PC-9 (cell line): ENCODE measurements around the gene LEP. TPM values are rescaled to one million over a fixed set of nuclear protein-coding genes. Genes with fewer than 3 reads are reported as not detected.

Experiments
- BruUV-seq: library from RNA; stranded (reverse); fragments of 400-500 nt; replicated peaks from 2 replicates; lab custom pipeline; 2021; lab: Mats Ljungman, UMichigan
- CTCF ChIA-PET: fragments of 300-600 bp; sonication (Branson Sonifier 250); formaldehyde crosslinking; loops from one replicate; lab custom pipeline; 2022; ENCODE audit warnings: antibody characterized with exemption; lab: Charles Lee
- POLR2A ChIA-PET: fragments of 300-600 bp; sonication (Branson Sonifier 250); formaldehyde crosslinking; loops from one replicate; lab custom pipeline; 2022; ENCODE audit warnings: antibody characterized with exemption; ENCODE audit not compliant: unreplicated experiment; lab: Charles Lee
- DNase-seq, 2 experiments: peaks; one replicate each; pipeline versions ENCODE4 v3.0.0 to v3.0.0-alpha.2; 2015 to 2022; ENCODE audit warnings: mixed read lengths in 1 of 2
- H2AFZ ChIP-seq: fragments of 200-600 bp; sonication (generic); 2 replicates; pipeline ENCODE4 v1.8.1; 2017; ENCODE audit warnings: antibody characterized with exemption
- H3F3A ChIP-seq: fragments of 200-600 bp; sonication (generic); 2 replicates; pipeline ENCODE4 v1.8.1; 2017; ENCODE audit warnings: antibody characterized with exemption, mild to moderate bottlenecking, low read depth; ENCODE audit not compliant: insufficient read depth
- H3K27ac ChIP-seq: fragments of 200-600 bp; sonication (generic); 2 replicates; pipeline ENCODE4 v1.6.1; 2016; ENCODE audit warnings: mixed run types
- H3K27me3 ChIP-seq: fragments of 200-600 bp; sonication (generic); 2 replicates; pipeline ENCODE4 v1.6.1; 2016; ENCODE audit warnings: low read depth, mixed run types; ENCODE audit not compliant: insufficient read depth
- H3K36me3 ChIP-seq: fragments of 200-600 bp; sonication (generic); 2 replicates; pipeline ENCODE4 v1.6.1; 2016; ENCODE audit warnings: low read depth, mixed run types
- H3K4me1 ChIP-seq: fragments of 200-600 bp; sonication (generic); replicated peaks from 2 replicates; pipeline ENCODE4 v1.6.1; 2016; ENCODE audit warnings: mixed run types; ENCODE audit not compliant: insufficient read depth
- H3K4me2 ChIP-seq: fragments of 200-600 bp; sonication (generic); 2 replicates; pipeline ENCODE4 v1.6.1; 2017; ENCODE audit warnings: mixed run types
- H3K4me3 ChIP-seq: fragments of 200-600 bp; sonication (generic); 2 replicates; pipeline ENCODE4 v1.6.1; 2016; ENCODE audit warnings: mixed run types
- H3K79me2 ChIP-seq: fragments of 200-600 bp; sonication (generic); 2 replicates; pipeline ENCODE4 v1.6.1; 2017; ENCODE audit warnings: low read depth, mixed run types
- H3K9me2 ChIP-seq: fragments of 200-600 bp; sonication (generic); 2 replicates; pipeline ENCODE4 v1.8.1; 2017; ENCODE audit warnings: mild to moderate bottlenecking; ENCODE audit not compliant: insufficient read depth
- H3K9me3 ChIP-seq: fragments of 200-600 bp; sonication (generic); 2 replicates; pipeline ENCODE4 v1.8.1; 2016; ENCODE audit warnings: low read depth; ENCODE audit not compliant: insufficient read depth
- H4K20me1 ChIP-seq: fragments of 200-600 bp; sonication (generic); 2 replicates; pipeline ENCODE4 v1.8.1; 2017; ENCODE audit not compliant: insufficient read depth
- EZH2 ChIP-seq: fragments of 200-600 bp; sonication (generic); IDR thresholded peaks from 2 replicates; pipeline ENCODE4 v1.8.0; 2017; ENCODE audit warnings: antibody characterized with exemption, low read depth
- intact Hi-C: fragments of 100-400 bp; cut with micrococcal nuclease; formaldehyde crosslinking; loops from one replicate; pipeline ENCODE4 v1.10.0; 2022; ENCODE audit not compliant: unreplicated experiment
- total RNA-seq: library from RNA; stranded (reverse); gene quantifications from 2 replicates; pipeline ENCODE4 v1.2.3, GENCODE V29; 2021
- TF ChIP-seq, protein P1 (sequence below): fragments of 200-600 bp; sonication (generic); conservative IDR thresholded peaks from 2 replicates; pipeline ENCODE4 v1.6.1; 2017; ENCODE audit warnings: mixed run types, antibody characterized with exemption, mild to moderate bottlenecking, moderate library complexity

LEP gene
- total RNA-seq, 1 experiment from 2014 or later = not detected

DNA sequence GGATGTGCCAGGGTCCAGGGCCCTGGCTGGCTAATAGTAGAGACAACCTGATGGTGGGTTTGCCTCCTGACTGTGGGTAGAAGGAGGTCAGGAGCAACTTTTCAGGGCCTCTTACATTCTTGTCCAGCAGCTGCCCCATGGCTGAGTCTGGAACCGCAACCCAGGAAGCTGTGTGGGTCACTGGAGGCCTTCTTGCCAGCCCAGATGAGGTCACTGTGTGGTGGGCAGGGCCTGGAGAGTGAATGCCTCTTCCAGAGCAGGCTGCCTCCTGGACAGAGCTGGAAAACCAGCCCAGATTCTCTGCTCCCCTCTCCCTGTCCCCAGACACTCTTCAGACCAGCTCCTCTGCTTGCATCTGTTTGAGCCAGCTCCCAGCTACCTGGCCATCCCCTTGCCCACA, 43.5 kb upstream of the LEP start:
- no peak overlapping the region for H3K4me3 ChIP-seq
- CTCF ChIA-PET = no interaction called here
- H2AFZ ChIP-seq = no peak overlapping the region
- no peak overlapping the region for H3K4me2 ChIP-seq
- no peak for TF ChIP-seq EZH2
- TF ChIP-seq, protein P1, sequence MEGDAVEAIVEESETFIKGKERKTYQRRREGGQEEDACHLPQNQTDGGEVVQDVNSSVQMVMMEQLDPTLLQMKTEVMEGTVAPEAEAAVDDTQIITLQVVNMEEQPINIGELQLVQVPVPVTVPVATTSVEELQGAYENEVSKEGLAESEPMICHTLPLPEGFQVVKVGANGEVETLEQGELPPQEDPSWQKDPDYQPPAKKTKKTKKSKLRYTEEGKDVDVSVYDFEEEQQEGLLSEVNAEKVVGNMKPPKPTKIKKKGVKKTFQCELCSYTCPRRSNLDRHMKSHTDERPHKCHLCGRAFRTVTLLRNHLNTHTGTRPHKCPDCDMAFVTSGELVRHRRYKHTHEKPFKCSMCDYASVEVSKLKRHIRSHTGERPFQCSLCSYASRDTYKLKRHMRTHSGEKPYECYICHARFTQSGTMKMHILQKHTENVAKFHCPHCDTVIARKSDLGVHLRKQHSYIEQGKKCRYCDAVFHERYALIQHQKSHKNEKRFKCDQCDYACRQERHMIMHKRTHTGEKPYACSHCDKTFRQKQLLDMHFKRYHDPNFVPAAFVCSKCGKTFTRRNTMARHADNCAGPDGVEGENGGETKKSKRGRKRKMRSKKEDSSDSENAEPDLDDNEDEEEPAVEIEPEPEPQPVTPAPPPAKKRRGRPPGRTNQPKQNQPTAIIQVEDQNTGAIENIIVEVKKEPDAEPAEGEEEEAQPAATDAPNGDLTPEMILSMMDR = no peak
- POLR2A ChIA-PET = no interaction called here
- no peaks in the 10 kb centered on the region for H3K79me2 ChIP-seq
- no peaks in the 10 kb centered on the region for H3F3A ChIP-seq
- H3K27ac ChIP-seq = no peak overlapping the region
- intact Hi-C loops = no loop called here
- H3K9me2 ChIP-seq = no peaks in the 10 kb centered on the region
- no peak for DNase-seq
- no TSS peak for BruUV-seq
- H4K20me1 ChIP-seq = no peaks in the 10 kb centered on the region
- peaks cover 4% of the 10 kb centered on the region; the same call in 1 of the 2 replicates for H3K9me3 ChIP-seq
- no peaks in the 10 kb centered on the region for H3K4me1 ChIP-seq
- H3K27me3 ChIP-seq = peaks cover 4% of the 10 kb centered on the region; the same call in 1 of the 2 replicates
- H3K36me3 ChIP-seq = no peaks in the 10 kb centered on the region

DNA sequence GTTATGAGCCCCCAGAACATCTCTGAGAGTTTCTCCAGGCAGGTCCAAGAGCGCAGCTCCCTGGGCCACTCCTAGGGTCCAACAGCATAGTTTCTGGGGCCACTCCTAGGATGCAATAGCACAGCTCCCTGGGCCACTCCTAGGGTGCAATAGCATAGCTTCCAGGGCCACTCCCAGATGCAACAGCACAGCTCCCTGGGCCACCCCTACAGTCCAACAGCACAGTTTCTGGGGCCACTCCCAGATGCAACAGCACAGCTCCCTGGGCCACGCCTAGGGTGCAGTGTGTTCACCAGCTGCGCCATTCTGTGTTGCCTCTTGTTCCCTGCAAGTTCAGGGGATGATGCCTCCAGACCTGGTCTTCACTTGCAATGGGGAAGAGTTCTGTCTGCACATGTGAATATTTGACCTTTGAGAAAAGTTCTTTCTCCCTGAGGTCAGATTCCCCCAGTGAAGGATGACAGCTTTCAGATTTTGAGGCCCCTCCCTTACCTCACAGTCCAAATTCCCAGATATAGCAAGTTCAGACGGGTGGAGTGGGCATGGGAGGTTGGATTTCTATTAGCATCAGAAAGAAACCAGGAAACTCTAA, 43.0 kb upstream of the LEP start:
- ChIA-PET CTCF (no interaction called here), POLR2A (no interaction called here)
- Histone ChIP-seq H3K27ac (no peak overlapping the region), H3K4me3 (no peak overlapping the region), H3K27me3 (peaks cover 9% of the 10 kb centered on the region), H4K20me1 (no peaks in the 10 kb centered on the region), H2AFZ (no peak overlapping the region), H3F3A (no peaks in the 10 kb centered on the region), H3K9me2 (no peaks in the 10 kb centered on the region), H3K4me2 (no peak overlapping the region), H3K4me1 (no peaks in the 10 kb centered on the region), H3K36me3 (no peaks in the 10 kb centered on the region), H3K9me3 (peaks cover 4% of the 10 kb centered on the region; the same call in 1 of the 2 replicates), H3K79me2 (no peaks in the 10 kb centered on the region)
- BruUV-seq = no TSS peak
- TF ChIP-seq EZH2 = no peak
- TF ChIP-seq, protein P1 = no peak
- DNase-seq = no peak
- intact Hi-C loops = no loop called here

DNA sequence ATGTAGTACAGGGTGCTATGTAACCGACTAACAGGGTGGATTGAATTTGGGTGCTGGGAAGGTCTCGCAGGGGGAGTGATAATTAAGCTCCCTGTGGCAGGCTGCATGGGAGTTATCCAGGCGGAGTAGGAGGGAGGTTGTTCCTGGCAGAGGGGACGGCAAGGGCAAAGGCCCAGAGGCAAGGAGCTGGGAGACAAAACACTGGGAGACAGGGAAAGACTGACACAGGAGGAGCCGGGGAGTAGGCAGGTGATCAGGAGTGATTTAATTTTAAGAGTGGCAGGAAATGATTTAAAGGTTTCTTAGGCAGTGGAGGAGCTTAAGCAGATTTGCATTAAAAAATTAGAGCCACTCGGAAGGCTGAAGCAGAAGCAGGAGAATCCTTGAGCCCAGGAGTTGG, 40.7 kb upstream of the LEP start:
- H3K27me3 ChIP-seq = peaks cover 26% of the 10 kb centered on the region
- no TSS peak for BruUV-seq
- no peak overlapping the region for H3K4me3 ChIP-seq
- DNase-seq = no peak
- no peaks in the 10 kb centered on the region for H4K20me1 ChIP-seq
- H3K9me3 ChIP-seq = no peaks in the 10 kb centered on the region
- no peak overlapping the region for H3K4me2 ChIP-seq
- H3K36me3 ChIP-seq = no peaks in the 10 kb centered on the region
- CTCF ChIA-PET = interaction anchor here (1.0 kb wide), 1 partner anchor 9 kb away, joined by 4 read pairs; no protein-coding TSS in a partner anchor
- no peak overlapping the region for H2AFZ ChIP-seq
- H3K27ac ChIP-seq = no peak overlapping the region
- H3K79me2 ChIP-seq = no peaks in the 10 kb centered on the region
- TF ChIP-seq EZH2 = no peak
- TF ChIP-seq, protein P1 = no peak
- no peaks in the 10 kb centered on the region for H3K9me2 ChIP-seq
- intact Hi-C loops = no loop called here
- H3F3A ChIP-seq = no peaks in the 10 kb centered on the region
- no peaks in the 10 kb centered on the region for H3K4me1 ChIP-seq
- POLR2A ChIA-PET = no interaction called here
